GM21786 (cell line): ENCODE measurements around the gene ADAM12.
"Not testable (repeated sequence)": the region's sequence is repeated elsewhere in the genome, so short reads cannot be mapped to it uniquely, and the experiment has no call there.

Experiments used
- ATAC-seq: cut with Tn5 transposase; IDR thresholded peaks from one replicate; pipeline ENCODE4 v1.9.1; 2021; ENCODE audit not compliant: unreplicated experiment

The ADAM12 gene

DNA sequence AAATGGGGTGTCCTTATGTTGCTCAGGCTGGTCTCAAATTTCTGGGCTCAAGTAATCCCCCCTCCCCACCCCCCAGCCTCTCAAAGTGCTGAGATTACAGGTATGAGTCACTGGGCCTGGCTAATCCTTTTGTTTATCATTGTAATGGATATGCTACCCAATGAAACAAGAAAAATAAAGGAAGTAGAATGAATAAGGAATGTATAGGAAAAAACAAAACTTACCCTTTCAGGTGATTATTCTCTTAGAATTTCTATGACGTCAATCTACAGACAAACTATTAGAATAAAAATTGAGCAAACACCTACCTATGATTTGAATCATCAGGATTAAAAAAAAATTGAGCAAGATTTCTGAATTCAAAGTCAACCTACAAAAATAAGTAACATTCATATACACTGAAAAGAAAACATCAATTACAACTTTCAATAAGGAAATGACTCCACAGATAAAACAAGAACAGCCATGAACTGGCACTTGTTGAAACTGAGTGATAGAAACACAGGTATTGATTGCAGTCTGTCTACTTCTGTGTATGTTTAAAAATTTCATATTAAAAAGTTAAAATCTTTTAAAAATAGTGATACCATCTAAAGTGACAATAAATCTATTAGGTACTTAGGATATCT, 12.2 kb downstream of the ADAM12 start:
- ATAC-seq = no peak

DNA sequence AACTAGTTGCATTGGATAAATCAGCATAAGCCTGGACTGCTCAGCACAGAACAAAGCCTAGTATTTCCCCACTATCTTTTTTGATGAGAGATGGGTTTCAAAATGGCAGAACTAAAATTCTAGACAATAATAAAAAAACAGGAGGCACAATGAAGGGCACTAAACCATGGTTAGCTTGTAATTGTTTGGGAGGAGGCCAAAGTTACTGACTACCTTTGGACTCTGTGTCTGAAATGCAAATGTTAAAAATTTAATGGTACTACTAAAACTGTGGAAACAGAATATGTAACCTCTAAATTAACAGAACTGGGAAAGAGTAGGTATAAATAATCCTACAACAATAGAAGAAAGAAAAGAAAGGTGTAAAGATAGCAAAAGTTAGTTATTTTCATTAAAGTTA, 13.0 kb downstream of the ADAM12 start:
- ATAC-seq = no peak

DNA sequence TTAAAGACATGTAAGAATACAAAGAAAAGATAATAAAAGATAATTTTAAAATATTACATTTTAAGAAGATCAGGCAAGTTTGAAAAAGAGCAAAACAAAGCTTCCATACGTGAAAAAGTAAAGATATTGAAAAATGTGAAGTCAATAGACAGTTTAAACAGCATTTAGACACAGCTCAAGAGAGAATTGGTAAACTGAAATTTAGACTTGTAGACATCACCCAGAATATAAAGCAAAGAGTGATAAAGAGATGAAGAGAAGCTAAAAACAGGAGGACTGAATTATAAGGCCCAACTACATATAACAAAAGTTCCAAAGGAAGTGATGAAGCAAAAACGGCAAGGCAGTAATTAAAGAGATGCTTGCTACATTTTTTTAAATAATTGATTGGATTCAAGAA, 13.8 kb downstream of the ADAM12 start:
- no peak for ATAC-seq

DNA sequence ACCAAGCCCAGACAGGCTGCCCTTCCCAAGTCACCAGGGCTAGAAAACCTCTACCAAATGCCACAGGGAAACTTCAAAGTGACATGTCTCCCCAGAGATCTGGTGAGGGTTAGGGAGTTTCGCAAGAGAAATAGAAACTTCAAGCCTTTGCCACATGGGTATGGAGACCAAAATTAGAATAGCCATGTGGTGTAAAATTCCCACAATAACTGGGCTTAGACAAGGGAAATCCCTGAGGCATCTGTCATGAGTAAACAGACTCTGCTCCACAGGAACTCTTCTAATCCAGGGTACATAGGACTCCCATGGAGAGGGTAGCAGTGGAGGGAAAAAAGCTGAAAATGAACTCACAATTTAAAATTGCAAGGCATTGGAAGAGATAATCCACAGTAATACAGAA, 14.3 kb downstream of the ADAM12 start:
- no peak for ATAC-seq

DNA sequence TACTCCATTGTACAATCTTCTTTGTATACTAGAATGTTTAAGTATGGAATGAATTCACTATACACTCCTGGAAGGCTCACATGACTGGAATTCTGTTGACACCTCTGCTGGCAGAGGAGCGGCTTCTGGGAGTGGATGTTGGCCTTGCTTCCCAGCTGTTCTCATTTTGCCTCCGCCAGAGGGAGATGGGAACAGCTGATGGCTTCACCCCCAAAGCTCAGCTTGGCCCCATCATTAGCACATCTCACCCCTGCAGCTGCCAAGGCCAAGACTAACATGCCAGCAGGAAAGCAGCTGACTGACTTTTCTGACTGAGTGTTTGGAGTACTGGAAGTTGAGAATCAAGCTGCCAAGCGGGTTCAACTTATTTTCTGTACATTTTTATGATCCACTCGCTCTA, 15.1 kb downstream of the ADAM12 start:
- no peak for ATAC-seq

DNA sequence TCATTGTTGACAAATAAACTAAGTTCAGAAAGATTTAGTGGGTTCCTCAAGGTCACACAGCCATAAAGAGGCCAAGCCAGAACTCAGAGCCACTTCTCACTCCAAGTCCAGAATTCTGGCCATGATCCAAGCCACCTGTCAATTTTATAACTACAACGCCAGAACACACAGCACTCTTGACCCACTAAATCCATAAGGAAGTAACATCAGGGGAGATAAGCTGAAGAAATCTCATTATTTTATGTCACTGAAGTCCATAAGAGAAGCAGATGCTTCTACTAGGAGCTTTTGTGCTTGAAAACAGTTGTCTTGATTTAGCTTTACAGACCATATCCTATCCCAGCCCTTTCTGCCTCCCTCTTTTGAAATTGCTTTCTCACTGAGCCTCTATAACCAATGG, 15.9 kb downstream of the ADAM12 start:
- no peak for ATAC-seq

DNA sequence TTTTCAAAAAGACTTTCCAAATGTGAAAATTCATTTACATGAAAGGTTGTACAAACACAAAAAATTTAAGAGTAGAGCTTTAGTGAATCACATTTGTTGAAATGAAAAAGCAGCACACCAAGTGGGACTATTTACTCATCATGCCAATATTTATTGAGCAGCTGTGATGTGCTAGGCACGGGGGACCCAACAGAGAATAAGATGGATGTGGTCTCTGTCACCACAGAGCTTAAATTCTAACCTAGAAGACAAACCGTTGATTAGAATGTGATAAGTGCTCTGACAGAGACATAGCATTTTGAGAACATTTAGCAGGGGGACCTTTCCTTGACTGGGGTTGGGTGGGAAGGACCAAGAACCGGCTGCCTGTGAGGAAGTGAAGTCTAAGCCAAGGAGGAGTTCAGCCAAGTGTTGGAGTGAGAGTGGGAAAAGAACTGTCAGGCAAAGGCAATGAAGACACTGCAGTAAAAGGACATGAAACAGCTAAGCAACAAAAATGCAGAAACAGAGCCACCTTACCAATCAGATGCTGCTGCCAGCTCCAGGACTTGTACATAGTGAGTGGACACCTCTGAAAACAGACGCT, 19.1 kb downstream of the ADAM12 start:
- no peak for ATAC-seq

DNA sequence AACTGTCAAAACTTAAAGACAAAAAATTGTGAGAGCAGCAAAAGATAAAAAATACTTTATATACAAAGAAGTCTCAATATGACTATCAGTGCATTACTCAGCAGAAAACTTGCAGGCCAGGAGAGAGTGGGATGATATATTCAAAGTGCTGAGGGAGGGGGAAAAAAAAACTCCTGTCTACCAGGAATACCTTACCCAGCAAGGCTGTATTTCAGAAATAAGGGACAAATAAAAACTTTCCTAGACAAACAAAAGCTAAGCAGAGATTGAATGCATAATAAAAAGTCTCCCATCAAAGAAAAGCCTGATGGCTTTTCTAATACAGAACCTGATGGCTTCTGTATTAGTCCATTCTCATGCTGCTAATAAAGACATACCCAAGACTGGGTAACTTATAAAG, 31.1 kb downstream of the ADAM12 start:
- no peak for ATAC-seq

DNA sequence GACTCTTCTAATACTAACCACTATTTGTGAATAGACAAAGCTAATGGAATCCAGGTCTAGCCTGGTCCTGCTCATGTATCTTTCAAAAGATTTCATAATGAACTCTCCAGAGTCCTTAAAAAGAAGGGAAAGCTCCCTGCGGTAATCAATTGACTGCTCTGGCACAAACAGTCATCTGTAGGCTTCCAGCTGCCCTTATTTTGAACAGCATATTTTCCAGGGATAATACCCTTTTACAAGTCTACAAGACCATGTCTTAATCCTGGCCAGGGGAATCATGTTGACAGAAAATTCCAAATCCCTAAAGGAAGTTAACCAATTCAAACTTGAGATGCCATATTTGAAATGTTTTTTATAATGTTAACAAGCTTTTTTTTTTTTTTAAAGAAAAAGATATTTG, 34.6 kb downstream of the ADAM12 start:
- ATAC-seq = no peak

DNA sequence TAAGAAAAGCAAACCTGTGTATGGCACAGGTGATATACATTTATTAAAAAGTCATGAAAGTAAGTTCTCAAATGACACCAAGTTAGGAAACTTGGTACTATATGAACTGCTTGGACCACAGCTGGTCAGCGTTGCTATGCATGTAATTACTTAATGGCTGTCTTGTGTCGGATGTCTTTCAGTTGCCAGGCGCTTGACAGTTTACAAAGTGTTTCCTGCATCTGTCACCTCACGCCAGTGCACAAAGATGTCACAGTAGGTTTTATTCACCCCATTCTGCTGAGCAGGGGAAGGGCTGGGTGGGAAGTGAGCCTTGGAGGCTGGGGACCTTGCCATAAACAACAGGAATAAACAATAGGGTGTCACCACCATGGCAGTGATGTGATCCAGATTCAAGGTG, 35.8 kb downstream of the ADAM12 start:
- no peak for ATAC-seq

DNA sequence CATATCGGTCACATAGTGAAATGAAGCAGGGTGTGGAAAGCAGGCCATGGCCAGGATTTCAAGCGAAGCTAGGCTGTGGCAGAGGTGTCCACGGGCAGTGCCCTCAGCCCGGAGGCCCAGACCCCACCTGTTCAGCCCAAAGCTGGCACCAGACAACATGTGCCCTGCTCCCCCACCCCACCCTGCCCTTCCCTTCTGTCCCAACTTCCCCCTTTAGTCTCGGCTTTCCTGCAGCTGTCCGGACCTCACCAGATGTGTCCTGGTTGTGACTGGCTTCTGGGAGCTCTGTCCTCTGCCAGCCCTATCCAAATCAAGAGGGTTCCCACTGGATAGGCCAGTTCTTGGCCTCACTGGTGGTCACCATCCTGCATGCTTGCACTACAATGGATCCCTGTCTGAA, 37.3 kb downstream of the ADAM12 start:
- ATAC-seq = no peak

DNA sequence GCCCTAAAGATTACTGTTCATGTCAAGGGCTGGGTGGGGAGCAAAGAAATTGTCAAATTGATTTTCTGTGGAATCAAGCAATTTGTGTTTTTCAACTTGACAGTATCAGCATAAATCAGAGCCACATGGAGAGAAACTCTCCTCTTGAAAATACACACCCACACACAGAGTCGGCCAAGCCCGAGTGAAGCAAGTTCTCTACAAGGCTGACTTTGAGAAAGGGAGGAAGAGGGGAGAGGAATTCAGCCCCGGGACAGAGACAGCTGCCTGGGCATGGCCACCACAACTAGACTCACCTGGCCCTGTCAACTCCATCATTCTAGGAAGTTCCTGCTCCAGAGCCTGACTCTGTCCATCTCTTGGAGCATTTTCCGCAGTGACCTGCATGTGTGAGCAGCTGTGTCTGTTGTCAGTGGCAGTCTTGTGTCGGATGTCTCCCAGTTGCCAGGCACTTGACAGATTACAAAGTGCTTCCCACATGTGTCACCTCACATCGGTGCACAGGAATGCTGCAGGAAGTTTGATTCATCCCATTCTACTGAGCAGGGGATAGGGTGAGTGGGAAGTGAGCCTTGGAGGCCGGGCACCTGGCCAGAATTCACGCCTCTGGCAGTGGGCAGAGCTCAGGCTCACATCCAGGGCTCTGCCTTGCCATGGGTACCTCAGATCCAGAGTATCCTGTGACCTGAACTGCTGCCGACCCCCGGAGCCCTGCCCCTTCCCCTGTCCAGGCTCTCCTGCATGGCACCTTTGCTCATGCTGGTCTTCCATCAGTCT, 37.9 kb downstream of the ADAM12 start:
- ATAC-seq = no peak

DNA sequence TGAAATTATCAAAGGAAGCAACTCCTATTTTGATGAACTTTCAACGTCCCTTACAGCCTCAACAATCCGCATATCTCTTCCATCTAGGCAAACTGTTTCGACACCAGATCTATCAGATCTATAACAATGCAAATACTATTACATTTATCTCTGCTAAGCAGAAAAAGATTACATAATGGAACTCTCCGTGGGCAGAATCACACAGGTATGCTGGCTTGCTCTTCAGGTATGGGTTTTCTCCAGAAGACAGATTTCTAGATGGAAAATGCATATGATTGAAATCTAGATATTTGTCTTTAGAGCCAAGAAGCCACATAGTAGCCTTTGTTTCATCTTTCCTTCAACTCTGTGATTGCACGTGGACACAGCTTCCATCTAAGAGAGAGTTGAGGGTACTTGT, 38.6 kb downstream of the ADAM12 start:
- ATAC-seq = no peak

DNA sequence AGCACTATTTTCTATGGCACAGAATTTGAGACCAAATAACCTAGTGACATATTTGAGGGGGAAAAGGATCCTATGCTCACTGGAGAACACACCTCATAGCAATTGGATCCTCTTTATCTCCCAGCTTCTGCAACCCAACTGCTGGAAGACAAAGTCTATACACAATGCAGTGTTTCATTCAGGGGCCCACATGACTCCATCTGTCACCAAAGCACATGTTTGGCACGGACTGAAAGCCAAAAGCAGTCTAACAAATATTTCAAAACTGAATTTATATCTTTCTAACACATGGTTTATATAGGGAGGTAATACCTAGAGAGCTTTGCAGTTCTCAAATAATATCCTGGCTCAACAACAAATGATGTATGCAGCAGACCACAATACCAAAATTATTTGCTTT, 39.2 kb downstream of the ADAM12 start:
- no peak for ATAC-seq

DNA sequence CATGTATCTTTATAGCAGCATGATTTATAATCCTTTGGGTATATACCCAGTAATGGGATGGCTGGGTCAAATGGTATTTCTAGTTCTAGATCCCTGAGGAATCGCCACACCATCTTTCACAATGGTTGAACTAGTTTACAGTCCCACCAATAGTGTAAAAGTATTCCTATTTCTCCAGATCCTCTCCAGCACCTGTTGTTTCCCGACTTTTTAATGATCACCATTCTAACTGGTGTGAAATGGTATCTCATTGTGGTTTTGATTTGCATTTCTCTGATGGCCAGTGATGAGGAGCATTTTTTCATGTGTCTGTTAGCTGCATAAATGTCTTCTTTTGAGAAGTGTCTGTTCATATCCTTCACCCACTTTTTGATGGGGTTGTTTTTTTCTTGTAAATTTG, 44.8 kb downstream of the ADAM12 start:
- ATAC-seq = not testable (repeated sequence)

DNA sequence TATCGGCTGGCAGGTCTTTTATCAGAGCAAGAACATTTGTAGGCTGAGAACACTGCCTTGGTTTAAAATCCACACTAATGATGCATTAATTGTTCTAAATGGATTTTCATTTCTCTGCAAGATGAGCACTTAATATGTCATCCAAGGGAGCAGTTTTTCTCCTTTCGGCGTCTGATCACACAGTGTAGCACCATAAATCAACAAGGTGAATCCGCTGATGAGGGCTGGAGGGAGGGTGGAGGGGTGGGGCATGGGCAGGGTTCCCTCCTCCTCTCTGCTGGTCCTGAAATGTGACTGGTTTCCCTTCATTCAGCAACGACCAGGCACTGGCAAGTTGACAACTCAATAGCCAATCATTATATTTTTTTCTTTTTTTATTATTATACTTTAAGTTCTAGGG, 45.6 kb downstream of the ADAM12 start:
- no peak for ATAC-seq

DNA sequence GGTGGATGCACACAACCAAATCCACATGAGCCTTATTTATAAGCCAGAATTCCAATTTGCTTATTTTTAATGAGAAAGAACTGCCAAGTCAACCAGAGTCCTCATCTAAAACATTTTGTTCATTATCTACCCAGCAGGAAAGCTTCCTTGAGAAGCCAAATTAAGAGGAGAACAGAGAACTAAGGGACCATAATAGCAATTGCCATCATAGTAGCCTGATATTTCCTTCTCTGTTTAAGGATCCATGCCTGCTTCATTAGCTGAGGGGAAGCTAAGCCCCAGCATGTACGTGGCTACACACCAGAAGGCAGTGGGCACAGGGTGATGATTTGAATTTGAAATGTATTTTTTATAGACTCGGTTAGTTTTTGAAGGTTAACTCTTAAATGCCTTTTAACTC, 46.8 kb downstream of the ADAM12 start:
- no peak for ATAC-seq

DNA sequence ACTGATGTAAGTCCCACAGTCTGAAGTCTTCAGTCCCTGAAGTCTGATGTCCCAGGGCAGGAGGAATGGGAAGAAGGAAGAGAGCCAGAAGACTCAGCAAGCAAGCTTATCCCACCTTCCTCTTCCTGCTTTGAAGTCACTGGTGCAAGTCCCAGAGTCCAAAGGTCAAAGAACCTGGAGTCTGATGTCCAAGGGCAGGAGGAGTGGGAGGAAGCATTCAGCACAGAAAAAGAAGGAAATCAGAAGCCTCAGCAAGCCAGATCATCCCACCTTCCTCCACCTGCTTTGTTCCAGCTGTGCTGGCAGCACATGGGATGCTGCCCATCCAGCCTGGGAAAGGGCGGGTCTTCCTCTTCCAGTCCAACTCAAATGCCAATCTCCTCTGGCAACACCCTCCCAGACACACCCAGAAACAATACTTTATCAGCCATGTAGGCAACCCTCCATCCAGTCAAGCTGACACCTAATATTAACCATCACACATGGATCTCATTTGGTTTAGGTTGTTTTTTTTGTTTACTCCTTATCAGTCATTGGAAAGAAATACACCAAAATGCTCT, 50.9 kb downstream of the ADAM12 start:
- no peak for ATAC-seq

DNA sequence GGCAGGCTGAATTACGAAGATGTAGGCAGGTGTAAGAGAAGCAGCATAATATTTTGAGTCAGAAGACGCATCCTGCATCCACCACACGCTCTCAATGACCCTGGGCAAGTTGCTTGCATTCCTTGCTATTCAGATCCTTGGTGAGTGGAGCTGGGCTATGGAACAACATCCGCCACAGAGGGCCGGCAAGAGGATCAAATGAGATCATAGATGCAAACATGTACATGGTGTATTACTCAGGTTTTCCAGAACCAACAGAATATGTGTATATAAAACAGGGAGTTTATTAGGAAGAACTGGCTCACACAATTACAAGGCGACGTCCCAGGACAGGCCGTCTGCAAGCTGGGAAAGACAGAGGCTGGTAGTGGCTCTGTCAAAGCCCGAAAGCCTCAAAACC, 51.5 kb downstream of the ADAM12 start:
- ATAC-seq = no peak

DNA sequence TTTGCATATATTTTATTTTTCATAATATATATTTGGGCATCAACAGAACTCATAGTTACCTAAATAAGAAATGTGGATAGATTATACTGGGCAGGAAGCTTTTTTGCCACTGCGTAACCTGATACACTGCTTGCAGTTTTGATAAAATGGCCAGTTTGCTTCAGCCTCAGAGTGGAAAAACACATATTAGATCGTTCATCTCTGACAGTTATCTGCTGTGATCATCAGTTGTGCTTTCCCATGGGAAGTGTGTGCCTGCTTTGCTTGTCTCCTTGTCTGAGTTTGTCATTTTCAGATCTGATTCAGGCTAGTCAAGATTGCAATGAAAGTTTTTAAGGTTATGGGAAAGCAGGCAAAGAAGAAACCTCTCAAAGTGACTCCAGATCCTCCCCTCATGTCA, 54.0 kb downstream of the ADAM12 start:
- ATAC-seq = no peak

DNA sequence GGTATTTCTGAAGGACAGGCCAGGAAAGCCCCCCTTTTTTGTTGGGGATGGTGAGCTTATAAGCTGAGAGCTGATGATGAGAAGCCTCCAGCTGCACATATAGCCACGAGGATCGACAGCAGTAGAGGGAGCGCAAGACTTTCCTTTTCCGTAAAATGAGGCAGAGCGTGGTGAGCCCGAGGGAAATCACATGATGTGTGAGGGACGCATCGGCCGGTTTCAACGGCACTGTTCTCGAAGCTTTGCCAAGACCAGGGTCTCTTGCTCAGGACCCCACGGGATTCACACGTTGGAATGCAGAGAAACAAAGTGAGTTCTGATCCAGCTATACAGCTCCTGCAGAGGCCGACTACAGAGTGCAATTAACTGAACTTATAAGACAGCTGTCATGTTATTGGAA, 55.7 kb downstream of the ADAM12 start:
- no peak for ATAC-seq

DNA sequence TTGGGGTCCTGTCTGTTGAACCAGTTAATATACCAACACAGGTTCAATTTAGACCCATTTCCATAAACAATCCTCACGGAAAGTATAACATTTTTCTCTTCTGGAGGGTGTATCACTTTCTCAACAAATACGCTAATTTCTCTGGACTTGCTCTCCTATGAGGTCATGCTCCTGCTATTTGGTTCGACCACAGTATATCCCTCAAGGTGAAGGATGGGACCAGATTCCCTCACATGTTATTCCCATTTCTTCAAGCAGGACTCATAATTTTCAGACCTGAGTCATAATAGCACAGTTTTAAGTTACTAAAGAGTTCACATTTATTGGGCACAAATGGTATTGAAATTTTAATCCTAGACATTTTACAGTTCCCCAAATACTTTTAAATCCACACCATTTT, 57.2 kb downstream of the ADAM12 start:
- no peak for ATAC-seq
